ENCODE measurements around the gene PRKRIP1. TPM values are rescaled to one million over a fixed set of nuclear protein-coding genes. Genes with fewer than 3 reads are reported as not detected.

The PRKRIP1 gene, protein sequence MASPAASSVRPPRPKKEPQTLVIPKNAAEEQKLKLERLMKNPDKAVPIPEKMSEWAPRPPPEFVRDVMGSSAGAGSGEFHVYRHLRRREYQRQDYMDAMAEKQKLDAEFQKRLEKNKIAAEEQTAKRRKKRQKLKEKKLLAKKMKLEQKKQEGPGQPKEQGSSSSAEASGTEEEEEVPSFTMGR
- 22.2 to 25.8 TPM (median 24.3 TPM) in 5 replicates for total RNA-seq (2022; extraction: Qiagen RNA extraction; ENCODE audit: low read depth)

DNA sequence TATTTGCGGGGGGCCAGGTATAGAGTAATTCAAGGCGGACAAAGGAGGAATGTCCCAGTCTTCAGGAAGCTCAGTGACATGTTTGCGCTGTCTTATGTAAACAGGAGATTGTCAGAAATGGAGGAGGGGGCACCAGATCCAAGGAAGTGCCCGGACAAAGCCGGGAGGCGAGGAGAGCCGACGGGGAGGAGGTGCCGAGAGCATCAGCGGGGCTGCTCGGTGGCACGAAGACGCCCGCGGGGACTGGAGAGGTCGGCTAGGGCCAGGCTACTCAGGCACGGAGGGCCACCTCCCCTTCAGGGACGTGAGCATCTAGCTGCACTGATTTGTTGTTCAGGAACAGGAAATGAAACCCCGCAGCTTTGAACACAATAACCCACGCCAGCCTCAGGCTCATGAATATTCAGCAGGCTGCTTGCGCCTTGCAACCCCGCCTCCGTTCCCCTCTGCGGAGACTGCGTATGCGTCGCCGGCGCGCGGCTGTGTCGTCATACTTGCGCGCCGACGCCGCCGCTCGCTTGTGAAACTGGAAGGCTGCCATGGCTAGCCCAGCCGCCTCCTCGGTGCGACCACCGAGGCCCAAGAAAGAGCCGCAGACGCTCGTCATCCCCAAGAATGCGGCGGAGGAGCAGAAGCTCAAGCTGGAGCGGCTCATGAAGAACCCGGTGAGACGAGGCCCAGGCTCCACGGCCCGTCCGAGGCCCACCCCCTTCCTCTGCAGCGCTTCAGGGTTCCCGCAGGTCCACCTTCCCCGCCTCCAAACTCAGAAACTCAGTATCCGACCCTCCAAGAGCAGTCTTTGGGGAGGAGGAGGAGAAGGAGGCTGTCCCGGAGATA is at the start of gene PRKRIP1:
Gene PRKRIP1 (plus strand): TSS at position 491 of the 837 bp plus-strand sequence. CDS start 49 bp downstream, at position 540.

GRCh38 chr7:102356344-102356743 is 39.8 kb upstream of the PRKRIP1 start, which contains the start of gene SPDYE6:
Gene SPDYE6 (minus strand): TSS chr7:102356444. CDS start chr7:102356023, 421 bp downstream.

DNA sequence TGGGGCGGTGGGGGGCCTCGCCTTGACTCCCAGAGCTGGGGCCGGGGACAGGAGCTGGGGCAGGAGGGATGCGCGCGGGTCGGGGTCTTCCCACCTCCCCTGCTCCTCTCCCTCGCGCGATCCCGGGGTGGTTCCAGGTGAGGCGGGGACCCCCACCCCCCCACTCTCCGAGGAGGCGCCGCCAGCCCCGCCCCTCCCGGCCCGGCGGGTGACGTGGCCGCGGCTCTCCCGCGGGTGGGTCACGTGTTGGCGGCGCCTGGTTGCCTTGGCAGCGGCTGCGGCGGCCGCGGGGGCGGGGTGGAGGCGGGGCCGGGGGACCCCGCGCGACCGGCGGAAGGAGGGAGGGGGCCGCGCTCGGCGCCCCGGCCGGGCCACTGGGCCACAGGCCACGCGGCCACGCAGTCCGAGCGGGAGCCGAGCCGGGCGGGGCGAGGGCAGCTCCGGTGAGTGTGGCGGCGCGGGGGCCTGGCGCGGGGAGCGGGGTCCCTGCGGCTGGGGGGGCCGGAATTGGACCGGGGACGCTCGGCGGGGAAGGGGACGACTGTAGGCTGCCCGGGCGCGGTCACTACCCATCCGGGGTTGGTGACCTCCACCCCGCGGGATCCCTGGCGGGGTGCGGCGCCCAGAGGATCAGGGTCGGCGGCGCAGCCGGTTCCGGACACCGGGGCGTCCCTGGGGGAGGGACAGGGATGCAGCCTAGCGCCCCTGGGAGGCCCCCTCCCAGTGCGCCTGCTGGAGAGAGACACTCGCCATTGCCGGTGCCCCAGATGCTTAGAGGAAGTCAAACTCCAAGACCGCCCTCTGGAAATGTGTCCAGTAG is 37.3 kb downstream of the PRKRIP1 start, which contains the start of gene ORAI2:
Gene ORAI2 (plus strand): TSS at position 357 of the 820 bp plus-strand sequence. CDS start 5,382 bp downstream, outside the sequence.

DNA sequence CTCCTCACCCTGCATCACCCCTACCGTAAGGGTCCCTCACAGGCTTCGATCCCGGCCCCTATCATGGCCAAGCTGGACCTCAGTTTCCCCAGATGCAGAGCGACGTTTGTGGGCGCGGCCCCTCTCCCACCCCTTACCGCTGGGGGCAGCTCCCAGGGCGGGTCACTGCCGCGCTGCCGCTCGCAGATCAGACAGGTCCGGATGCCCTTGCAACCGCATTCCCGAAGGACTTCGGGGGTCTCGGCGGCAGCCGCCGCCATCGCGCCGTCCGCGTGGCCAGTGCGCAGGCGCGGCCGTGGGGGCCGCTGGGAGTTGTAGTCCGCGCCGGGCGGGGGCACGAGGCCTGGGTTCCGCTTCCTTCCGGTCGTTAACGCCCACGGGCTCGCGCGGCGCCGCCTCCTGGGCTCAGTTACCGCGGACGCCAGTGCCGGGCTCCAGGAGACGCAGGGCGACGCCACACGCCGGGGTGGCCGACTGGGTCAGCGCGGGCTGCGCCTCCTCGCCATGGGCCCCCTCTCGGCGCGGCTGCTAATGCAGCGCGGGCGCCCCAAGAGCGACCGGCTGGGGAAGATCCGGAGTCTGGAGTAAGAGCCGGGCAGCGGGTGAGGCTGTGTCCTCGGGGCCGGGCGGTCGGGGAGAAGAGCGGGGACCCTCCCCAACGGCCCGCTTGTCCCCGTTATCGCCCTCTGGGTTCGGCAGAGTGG is 68.6 kb downstream of the PRKRIP1 start, which contains the start of the genes ALKBH4 and LRWD1:
Gene ALKBH4 (minus strand): TSS at position 287 of the 704 bp plus-strand sequence. CDS start 27 bp downstream, at position 260.
Gene LRWD1 (plus strand): TSS at position 408 of the 704 bp plus-strand sequence. CDS start 97 bp downstream, at position 505.

Other genes with a start within 250 kb of the PRKRIP1 start
- gene SH2B2, start 109.5 kb upstream of the PRKRIP1 start, total RNA-seq (2022; extraction: Qiagen RNA extraction; ENCODE audit: low read depth) = 1.9 to 3.6 TPM (median 3.1 TPM) in 5 replicates
- gene SPDYE6, start 39.9 kb upstream of the PRKRIP1 start, total RNA-seq (2022; extraction: Qiagen RNA extraction; ENCODE audit: low read depth) = not detected in 5 replicates
- gene ORAI2, start 37.2 kb downstream of the PRKRIP1 start, total RNA-seq (2022; extraction: Qiagen RNA extraction; ENCODE audit: low read depth) = 32.8 to 42.5 TPM (median 36.7 TPM) in 5 replicates
- gene ALKBH4, start 68.5 kb downstream of the PRKRIP1 start, total RNA-seq (2022; extraction: Qiagen RNA extraction; ENCODE audit: low read depth) = 11.1 to 12.7 TPM (median 12.3 TPM) in 5 replicates
- gene LRWD1, start 68.6 kb downstream of the PRKRIP1 start, total RNA-seq (2022; extraction: Qiagen RNA extraction; ENCODE audit: low read depth) = 21.3 to 35.3 TPM (median 30.8 TPM) in 5 replicates
- gene POLR2J, start 82.6 kb downstream of the PRKRIP1 start, total RNA-seq (2022; extraction: Qiagen RNA extraction; ENCODE audit: low read depth) = 97.2 to 129 TPM (median 106 TPM) in 5 replicates
- 1.4 to 1.9 TPM (median 1.7 TPM) in 5 replicates for gene RASA4B, start 121.4 kb downstream of the PRKRIP1 start, total RNA-seq (2022; extraction: Qiagen RNA extraction; ENCODE audit: low read depth)
- 1.1 to 3.8 TPM (median 3.1 TPM) in 5 replicates for gene UPK3BL2, start 147.3 kb downstream of the PRKRIP1 start, total RNA-seq (2022; extraction: Qiagen RNA extraction; ENCODE audit: low read depth)
- gene SPDYE2, start 154.9 kb downstream of the PRKRIP1 start, total RNA-seq (2022; extraction: Qiagen RNA extraction; ENCODE audit: low read depth) = 0.05 TPM in 1 of 5 replicates, not detected in the others
- gene POLR2J3, start 176.2 kb downstream of the PRKRIP1 start, total RNA-seq (2022; extraction: Qiagen RNA extraction; ENCODE audit: low read depth) = 17.0 to 40.9 TPM (median 31.8 TPM) in 5 replicates
- gene RASA4, start 220.4 kb downstream of the PRKRIP1 start, total RNA-seq (2022; extraction: Qiagen RNA extraction; ENCODE audit: low read depth) = 2.2 to 2.9 TPM (median 2.6 TPM) in 5 replicates
- 10.2 to 17.4 TPM (median 14.0 TPM) in 5 replicates for gene UPK3BL1, start 246.4 kb downstream of the PRKRIP1 start, total RNA-seq (2022; extraction: Qiagen RNA extraction; ENCODE audit: low read depth)